Activated naive CD4-positive, alpha-beta T cell treated with anti-CD3 and anti-CD28 coated beads, Interleukin-2, amount 50 U/mL, for 24 hours (primary cell): ENCODE data around the gene UBR3.

Experiments
- H3K27ac Mint-ChIP-seq: one replicate; pipeline ENCODE4 v1.8.0; 2021; ENCODE audit warnings: mild to moderate bottlenecking, mixed read lengths
- H3K27me3 Mint-ChIP-seq: one replicate; pipeline ENCODE4 v1.8.0; 2021; ENCODE audit warnings: mixed read lengths
- H3K36me3 Mint-ChIP-seq: one replicate; pipeline ENCODE4 v1.8.0; 2021; ENCODE audit warnings: mixed read lengths
- H3K4me1 Mint-ChIP-seq: one replicate; pipeline ENCODE4 v1.8.0; 2021; ENCODE audit warnings: mixed read lengths
- H3K4me3 Mint-ChIP-seq: one replicate; pipeline ENCODE4 v1.8.0; 2021; ENCODE audit warnings: mild to moderate bottlenecking, mixed read lengths
- H3K9me3 Mint-ChIP-seq: one replicate; pipeline ENCODE4 v1.8.0; 2021; ENCODE audit warnings: mixed read lengths

Gene UBR3

GRCh38 chr2:169980001-169980400 lies 152.7 kb downstream of the UBR3 start:
- no peak overlapping the region for H3K27ac Mint-ChIP-seq
- H3K9me3 Mint-ChIP-seq: peaks cover 15% of the 10 kb centered on the region
- H3K27me3 Mint-ChIP-seq: no peaks in the 10 kb centered on the region
- H3K36me3 Mint-ChIP-seq: peaks cover 39% of the 10 kb centered on the region
- H3K4me1 Mint-ChIP-seq: peaks cover 16% of the 10 kb centered on the region
- H3K4me3 Mint-ChIP-seq: no peak overlapping the region

- Mint-ChIP-seq H3K27me3 (no peaks in the 10 kb centered on the region), H3K4me3 (no peak overlapping the region), H3K36me3 (peaks cover 35% of the 10 kb centered on the region), H3K27ac (no peak overlapping the region), H3K4me1 (peaks cover 16% of the 10 kb centered on the region), H3K9me3 (peaks cover 15% of the 10 kb centered on the region)
Measured at GRCh38 chr2:169980643-169981042, 153.4 kb downstream of the UBR3 start.

DNA sequence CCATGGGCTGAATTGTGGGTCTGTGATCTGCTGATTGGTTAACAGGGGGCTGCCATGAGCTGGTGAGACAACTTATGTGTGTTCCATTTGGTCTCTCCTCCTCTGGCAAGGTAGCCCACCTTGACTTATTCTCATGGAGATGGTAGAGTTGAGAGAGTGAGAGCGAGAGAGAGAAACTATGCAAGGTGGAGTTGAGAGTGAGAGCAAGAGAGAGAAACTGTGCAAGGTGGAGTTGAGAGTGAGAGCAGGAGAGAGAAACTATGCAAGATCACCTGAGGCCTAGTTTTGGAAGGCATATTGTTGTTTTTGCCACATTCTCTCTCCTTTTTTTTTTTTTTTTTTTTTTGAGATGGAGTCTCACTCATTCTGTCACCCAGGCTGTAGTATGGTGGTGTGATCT lies 155.7 kb downstream of the UBR3 start:
- no peak overlapping the region for H3K27ac Mint-ChIP-seq
- no peaks in the 10 kb centered on the region for H3K27me3 Mint-ChIP-seq
- H3K36me3 Mint-ChIP-seq: peaks cover 26% of the 10 kb centered on the region
- peaks cover 12% of the 10 kb centered on the region for H3K4me1 Mint-ChIP-seq
- no peaks in the 10 kb centered on the region for H3K9me3 Mint-ChIP-seq
- H3K4me3 Mint-ChIP-seq: no peak overlapping the region

DNA sequence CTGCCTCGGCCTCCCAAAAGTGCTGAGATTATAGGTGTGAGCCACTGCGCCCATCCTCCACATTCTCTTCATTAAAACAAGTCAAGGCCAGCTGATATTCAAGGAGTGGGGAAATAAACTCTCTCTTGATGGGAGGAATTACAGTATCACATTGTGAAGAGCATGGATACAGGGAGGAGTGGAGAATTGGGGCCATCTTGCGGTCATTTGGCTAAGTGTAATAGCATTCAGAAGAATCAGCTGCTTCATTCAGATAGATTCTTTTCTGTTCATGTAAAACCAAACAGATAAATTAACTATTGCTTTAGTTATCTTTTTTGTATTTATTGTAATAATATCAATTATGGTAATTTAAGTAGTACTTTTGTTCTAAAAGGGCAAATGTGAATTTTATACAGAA lies 156.3 kb downstream of the UBR3 start:
- H3K36me3 Mint-ChIP-seq: peaks cover 23% of the 10 kb centered on the region
- H3K9me3 Mint-ChIP-seq: no peaks in the 10 kb centered on the region
- H3K27ac Mint-ChIP-seq: no peak overlapping the region
- H3K4me3 Mint-ChIP-seq: no peak overlapping the region
- no peaks in the 10 kb centered on the region for H3K27me3 Mint-ChIP-seq
- peaks cover 12% of the 10 kb centered on the region for H3K4me1 Mint-ChIP-seq

- Mint-ChIP-seq H3K27ac (no peak overlapping the region), H3K4me1 (peaks cover 12% of the 10 kb centered on the region), H3K36me3 (peaks cover 26% of the 10 kb centered on the region), H3K4me3 (no peak overlapping the region), H3K9me3 (no peaks in the 10 kb centered on the region), H3K27me3 (no peaks in the 10 kb centered on the region)
Measured at GRCh38 chr2:169984145-169984544, 156.9 kb downstream of the UBR3 start.

- H3K27ac Mint-ChIP-seq: peak overlapping the region; percentile 23
- H3K4me3 Mint-ChIP-seq: no peak overlapping the region
- H3K36me3 Mint-ChIP-seq: peaks cover 31% of the 10 kb centered on the region
- H3K9me3 Mint-ChIP-seq: no peaks in the 10 kb centered on the region
- H3K4me1 Mint-ChIP-seq: no peaks in the 10 kb centered on the region
- no peaks in the 10 kb centered on the region for H3K27me3 Mint-ChIP-seq
Measured at GRCh38 chr2:169994752-169995151, 167.5 kb downstream of the UBR3 start.

DNA sequence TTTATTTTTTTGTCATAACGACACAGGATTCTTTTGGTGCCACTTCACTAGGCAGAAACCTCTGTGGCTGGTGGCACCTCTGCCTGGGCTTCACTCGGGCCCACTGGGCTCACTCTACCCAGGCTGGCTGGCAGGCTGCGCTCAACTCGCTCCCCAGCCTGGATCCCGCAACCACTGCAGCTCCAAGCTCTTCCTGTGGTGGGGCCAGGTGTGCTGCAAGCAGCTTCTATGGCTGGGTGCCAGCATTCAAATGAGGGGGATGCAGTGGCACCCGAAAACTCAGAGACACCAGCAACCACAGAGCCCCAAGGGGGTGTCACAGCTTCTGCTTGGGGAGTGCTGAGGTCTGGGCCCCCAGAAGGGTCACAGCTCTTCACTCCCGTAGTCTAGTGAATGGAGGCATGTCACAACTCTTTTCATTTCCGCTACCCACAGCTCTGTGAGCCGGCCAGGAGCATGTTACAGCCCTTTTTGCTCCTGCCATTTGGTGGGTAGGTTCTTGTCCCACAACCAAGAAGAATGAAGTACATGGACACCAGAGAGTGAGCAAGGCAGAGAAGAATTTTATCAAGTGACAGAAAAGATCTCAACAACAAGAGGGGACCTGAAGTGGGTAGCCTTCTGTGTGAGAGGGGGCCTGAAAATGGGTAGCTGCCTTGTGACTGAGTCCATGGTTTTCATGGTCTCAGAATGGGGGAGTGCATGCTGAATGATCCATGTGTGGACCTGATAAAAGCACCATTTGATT lies 170.1 kb downstream of the UBR3 start:
- Mint-ChIP-seq H3K27me3 (no peaks in the 10 kb centered on the region), H3K4me1 (no peaks in the 10 kb centered on the region), H3K36me3 (peaks cover 34% of the 10 kb centered on the region), H3K9me3 (no peaks in the 10 kb centered on the region), H3K27ac (no peak overlapping the region), H3K4me3 (no peak overlapping the region)

- Mint-ChIP-seq H3K9me3 (no peaks in the 10 kb centered on the region), H3K4me1 (no peaks in the 10 kb centered on the region), H3K4me3 (no peak overlapping the region), H3K36me3 (peaks cover 35% of the 10 kb centered on the region), H3K27ac (no peak overlapping the region), H3K27me3 (no peaks in the 10 kb centered on the region)
Measured at GRCh38 chr2:169999054-169999453, 171.8 kb downstream of the UBR3 start.

DNA sequence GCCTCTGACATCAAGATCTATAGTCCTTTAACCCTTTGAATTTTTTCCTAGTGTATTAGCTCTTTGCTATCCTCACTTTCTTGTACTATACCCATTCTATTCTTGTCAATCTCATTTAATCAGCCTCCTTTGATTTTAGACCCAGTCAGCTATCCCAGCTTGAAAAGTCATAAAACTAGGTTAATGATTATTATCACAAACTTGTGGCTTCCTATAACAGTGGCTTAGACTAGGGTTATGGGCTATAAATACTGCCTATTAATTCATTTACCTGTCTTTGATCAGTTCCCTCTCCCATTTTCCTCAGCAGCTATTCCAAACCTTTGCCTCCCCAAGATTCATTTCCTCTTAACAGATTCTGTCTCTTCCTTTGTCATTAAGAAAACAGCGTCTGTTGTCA lies 174.8 kb downstream of the UBR3 start:
- Mint-ChIP-seq H3K27me3 (no peaks in the 10 kb centered on the region), H3K4me3 (no peak overlapping the region), H3K27ac (no peak overlapping the region), H3K36me3 (peaks cover 39% of the 10 kb centered on the region), H3K4me1 (no peaks in the 10 kb centered on the region), H3K9me3 (no peaks in the 10 kb centered on the region)

- Mint-ChIP-seq H3K36me3 (peaks cover 36% of the 10 kb centered on the region), H3K9me3 (no peaks in the 10 kb centered on the region), H3K4me1 (no peaks in the 10 kb centered on the region), H3K27me3 (no peaks in the 10 kb centered on the region), H3K4me3 (no peak overlapping the region), H3K27ac (no peak overlapping the region)
Measured at GRCh38 chr2:170005702-170006101, 178.4 kb downstream of the UBR3 start.

DNA sequence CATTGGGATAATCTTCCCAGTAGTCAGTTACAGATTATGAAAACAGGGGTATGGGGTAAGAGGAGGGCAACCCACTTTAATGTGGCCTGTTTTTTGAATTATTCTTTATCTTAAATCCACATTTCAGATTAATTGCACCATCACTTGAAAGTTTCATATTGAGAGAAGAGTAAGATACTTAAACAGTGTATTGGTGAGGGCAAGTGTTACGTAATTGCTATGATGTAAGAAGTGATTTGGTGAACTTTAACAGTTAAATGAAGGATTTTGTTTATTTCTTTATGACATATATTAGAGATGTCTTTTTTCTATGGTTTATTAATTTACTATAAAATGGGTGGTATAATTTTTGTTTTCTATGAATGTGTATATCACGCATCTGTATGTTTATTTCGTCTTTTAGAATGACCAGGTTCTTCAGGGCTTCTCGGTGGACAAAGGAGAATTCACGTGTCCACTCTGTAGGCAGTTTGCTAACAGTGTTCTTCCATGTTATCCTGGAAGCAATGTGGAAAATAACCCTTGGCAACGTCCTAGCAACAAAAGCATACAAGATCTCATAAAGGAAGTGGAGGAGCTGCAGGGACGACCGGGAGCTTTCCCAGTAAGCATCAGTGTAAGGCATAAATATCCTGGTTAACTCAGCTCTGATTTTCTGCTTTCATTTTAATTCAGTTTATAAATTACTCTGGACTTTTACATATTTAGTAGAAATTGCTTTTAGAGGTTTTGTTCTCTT lies 179.5 kb downstream of the UBR3 start:
- peaks cover 36% of the 10 kb centered on the region for H3K36me3 Mint-ChIP-seq
- H3K27ac Mint-ChIP-seq: no peak overlapping the region
- H3K4me3 Mint-ChIP-seq: no peak overlapping the region
- no peaks in the 10 kb centered on the region for H3K27me3 Mint-ChIP-seq
- no peaks in the 10 kb centered on the region for H3K4me1 Mint-ChIP-seq
- H3K9me3 Mint-ChIP-seq: no peaks in the 10 kb centered on the region

DNA sequence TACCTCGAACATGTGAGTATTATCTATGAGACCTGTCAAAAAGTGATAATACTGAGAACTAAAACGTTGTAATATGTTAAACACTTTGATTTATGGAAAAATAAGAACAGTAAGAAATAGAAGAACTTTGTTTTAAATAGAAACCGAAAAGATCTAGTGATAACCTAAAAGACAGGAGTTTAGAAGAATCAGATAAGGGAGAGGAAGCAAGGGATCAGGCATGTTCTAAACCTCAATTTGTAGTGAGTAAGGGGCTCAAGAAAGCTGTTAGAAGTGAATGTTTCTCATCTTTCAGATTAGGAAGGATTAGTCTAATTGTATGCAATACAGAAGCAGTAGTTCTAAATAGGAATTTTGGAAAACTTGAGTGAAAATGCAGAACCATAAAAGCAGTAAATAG lies 182.0 kb downstream of the UBR3 start:
- Mint-ChIP-seq H3K27me3 (no peaks in the 10 kb centered on the region), H3K4me3 (no peak overlapping the region), H3K27ac (peak overlapping the region; percentile 18), H3K36me3 (peaks cover 24% of the 10 kb centered on the region), H3K9me3 (no peaks in the 10 kb centered on the region), H3K4me1 (no peaks in the 10 kb centered on the region)

GRCh38 chr2:170012773-170013172 lies 185.5 kb downstream of the UBR3 start:
- Mint-ChIP-seq H3K4me1 (no peaks in the 10 kb centered on the region), H3K27me3 (no peaks in the 10 kb centered on the region), H3K27ac (no peak overlapping the region), H3K9me3 (no peaks in the 10 kb centered on the region), H3K36me3 (peaks cover 18% of the 10 kb centered on the region), H3K4me3 (no peak overlapping the region)

DNA sequence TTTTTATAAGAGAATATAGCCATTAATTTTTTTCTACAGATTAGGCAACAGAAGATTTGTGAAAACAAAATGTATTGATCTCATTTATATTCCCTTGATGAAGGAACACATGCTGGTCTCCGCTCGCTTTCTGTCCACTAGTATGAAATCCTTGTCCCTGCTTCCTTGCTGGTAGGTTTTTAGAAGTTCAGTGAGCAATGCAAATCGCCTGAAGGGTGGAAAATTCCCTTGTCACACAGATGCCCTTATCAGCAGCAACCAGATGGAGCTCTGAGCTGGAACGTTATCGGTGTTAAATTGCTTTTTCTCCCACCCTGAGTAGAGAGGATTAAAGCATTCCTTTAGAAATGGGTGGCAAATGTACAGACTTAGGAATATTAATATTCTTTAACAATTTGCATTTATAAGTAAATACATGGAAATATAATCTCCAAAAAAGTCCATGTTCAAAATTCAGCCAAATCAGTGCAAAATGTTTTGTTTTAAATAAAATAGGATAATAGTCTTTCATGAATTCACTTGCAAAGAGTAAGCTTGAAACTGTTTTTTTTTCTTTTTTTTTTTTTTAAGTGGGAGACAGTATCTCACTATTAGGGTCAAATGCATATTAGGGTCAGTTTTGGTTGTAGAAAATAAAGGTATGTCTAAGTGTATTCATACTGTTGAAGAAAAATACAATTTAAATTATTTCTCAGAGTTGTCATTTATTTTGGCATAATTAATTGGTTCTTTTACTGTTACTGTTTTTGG lies 186.7 kb downstream of the UBR3 start:
- H3K27ac Mint-ChIP-seq: no peak overlapping the region
- H3K4me1 Mint-ChIP-seq: no peaks in the 10 kb centered on the region
- no peaks in the 10 kb centered on the region for H3K9me3 Mint-ChIP-seq
- H3K4me3 Mint-ChIP-seq: no peak overlapping the region
- no peaks in the 10 kb centered on the region for H3K27me3 Mint-ChIP-seq
- H3K36me3 Mint-ChIP-seq: peaks cover 23% of the 10 kb centered on the region

DNA sequence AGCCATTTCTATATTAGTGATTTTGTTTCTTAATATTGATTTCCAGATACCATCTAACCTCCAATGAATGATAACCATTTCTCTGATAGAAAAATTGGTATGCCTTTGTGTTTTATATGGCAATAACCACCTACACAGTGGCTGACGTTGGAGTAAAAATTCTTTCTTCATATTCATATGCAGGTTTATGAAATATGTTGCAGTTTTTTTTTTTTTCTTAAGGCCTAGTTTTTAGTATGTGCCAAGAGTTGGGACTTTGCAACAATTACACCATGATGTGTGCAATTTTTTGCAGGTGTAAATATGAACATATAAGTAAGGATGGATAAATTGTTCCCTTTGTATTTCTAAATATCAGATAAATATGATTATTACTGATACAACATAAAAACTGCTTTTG lies 187.5 kb downstream of the UBR3 start:
- H3K4me1 Mint-ChIP-seq: no peaks in the 10 kb centered on the region
- H3K4me3 Mint-ChIP-seq: no peak overlapping the region
- H3K9me3 Mint-ChIP-seq: no peaks in the 10 kb centered on the region
- peaks cover 23% of the 10 kb centered on the region for H3K36me3 Mint-ChIP-seq
- H3K27me3 Mint-ChIP-seq: no peaks in the 10 kb centered on the region
- H3K27ac Mint-ChIP-seq: no peak overlapping the region
